Sigmoid colon (tissue), 7 donors: ENCODE data around the gene DDX51. TPM values are rescaled to one million over a fixed set of nuclear protein-coding genes. Genes with fewer than 3 reads are reported as not detected.
A peak's percentile ranks its signal among the peaks of the same experiment; 100 is the strongest.

Source experiments
- DNase-seq: peaks from one replicate; pipeline ENCODE4 v3.0.0-alpha.2; 2019
- H3K27ac ChIP-seq, 4 donors: fragments of 200-600 bp; sonication (generic); one replicate each; pipeline ENCODE4 v1.5.1; 2016 to 2019; ENCODE audit warnings: mild to moderate bottlenecking in 1 of 4
- H3K27me3 ChIP-seq, 3 donors: fragments of 200-600 bp; sonication (generic); one replicate each; pipeline ENCODE4 v1.5.1; 2019; ENCODE audit warnings: mild to moderate bottlenecking in 1 of 3
- H3K36me3 ChIP-seq, 4 donors: fragments of 200-600 bp; sonication (generic); one replicate each; pipeline ENCODE4 v1.5.1; 2016 to 2019
- H3K4me1 ChIP-seq, 4 donors: fragments of 200-600 bp; sonication (generic); one replicate each; pipeline ENCODE4 v1.5.1; 2017 to 2019
- H3K4me3 ChIP-seq, 4 donors: fragments of 200-600 bp; sonication (generic); one replicate each; pipeline ENCODE4 v1.5.1; 2017 to 2019; ENCODE audit warnings: mild to moderate bottlenecking in 2 of 4, moderate library complexity in 1 of 4
- H3K9me3 ChIP-seq, 4 donors: fragments of 200-600 bp in 3 of 4; sonication (generic) in 3 of 4; one replicate each; pipeline versions ENCODE4 v1.5.1 to v1.6.1; 2013 to 2019
- CTCF ChIP-seq, 4 experiments: fragments of 450-650 bp in 3 of 4; fragments of 200-600 bp in 1 of 4; IDR thresholded peaks; one replicate each; pipeline ENCODE4 v1.5.1; 2016 to 2019; ENCODE audit warnings: antibody characterized with exemption in 4 of 4, mild to moderate bottlenecking in 3 of 4, moderate library complexity in 2 of 4
- EP300 ChIP-seq, 4 donors: sonication (generic); formaldehyde crosslinking; IDR thresholded peaks; one replicate each; pipeline ENCODE4 v1.6.1; 2017; ENCODE audit warnings: antibody characterized with exemption in 4 of 4
- POLR2A ChIP-seq, 2 donors: fragments of 450-650 bp; IDR thresholded peaks; one replicate each; pipeline ENCODE4 v1.6.1; 2016; ENCODE audit warnings: antibody characterized with exemption in 2 of 2, mild to moderate bottlenecking in 2 of 2, moderate library complexity in 2 of 2
- POLR2AphosphoS5 ChIP-seq, 4 donors: sonication (generic); formaldehyde crosslinking; IDR thresholded peaks; one replicate each; pipeline ENCODE4 v1.6.1; 2017; ENCODE audit warnings: antibody characterized with exemption in 4 of 4
- WGBS, 2 donors: extraction: QIAGEN DNeasy Blood & Tissue Kit; methylation state at CpG; one replicate each; pipeline ENCODE4 v1.1.7; 2013; 5-methylcytosine and 5-hydroxymethylcytosine counted together
- intact Hi-C: fragments of 100-400 bp; cut with DNase I; formaldehyde crosslinking; loops from one replicate; pipeline ENCODE4 v1.15.1; 2023
- polyA plus RNA-seq, 3 donors: library from polyadenylated mRNA; stranded (reverse); fragments of 200-250 nt; gene quantifications; one replicate each; pipeline ENCODE4 v1.2.3, GENCODE V29; 2013
- total RNA-seq, 4 donors: library from RNA; depleted of rRNA; stranded (reverse); fragments of >200 nt; gene quantifications; one replicate each; pipeline ENCODE4 v1.1.0, GENCODE V29; 2016
- donor health status: healthy with polysubstance abuse.
- donor health status: Bipolar disorder and iron deficiency.
- donor health status: healthy.

DDX51 gene
- total and polyA plus RNA-seq, 7 donors: 3.9 to 22.4 (median 7.2) TPM

DNA sequence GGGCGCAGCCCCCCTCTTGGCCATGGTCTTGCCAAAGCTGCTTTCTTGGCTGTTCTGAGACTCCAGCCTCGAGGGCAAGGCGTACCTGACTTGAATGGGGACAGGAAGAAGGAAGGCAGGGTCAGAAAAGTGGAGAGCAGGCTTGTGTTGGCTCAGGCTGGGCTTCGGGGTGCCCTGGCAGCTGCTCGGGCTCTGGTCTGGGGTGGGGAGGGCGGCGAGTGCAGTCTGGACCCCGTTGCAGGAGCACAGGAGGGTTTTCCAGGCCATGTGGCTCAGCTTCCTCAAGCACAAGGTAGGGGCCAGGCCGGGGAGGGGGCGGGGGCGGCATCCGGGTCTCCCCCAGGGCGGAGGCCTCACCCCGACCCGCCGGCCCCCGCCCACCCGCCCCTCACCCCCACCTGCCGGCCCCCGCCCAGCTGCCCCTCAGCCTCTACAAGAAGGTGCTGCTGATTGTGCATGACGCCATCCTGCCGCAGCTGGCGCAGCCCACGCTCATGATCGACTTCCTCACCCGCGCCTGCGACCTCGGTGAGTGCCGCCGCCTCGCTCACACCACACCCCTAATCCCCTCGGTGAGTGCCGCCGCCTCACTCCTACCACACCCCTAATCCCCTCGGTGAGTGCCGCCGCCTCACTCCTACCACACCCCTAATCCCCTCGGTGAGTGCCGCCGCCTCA, 4.4 kb upstream of the DDX51 start:
- WGBS, 2 donors: 89 to 91% methylated on average over 35 of the region's 41 CpGs
- Histone ChIP-seq H3K9me3 (no peaks in the 10 kb centered on the region), H3K4me3 (no peak overlapping the region), H3K27me3 (no peaks in the 10 kb centered on the region), H3K36me3 (peaks cover 8 to 41% (median 16%) of the 10 kb centered on the region in 4 donors), H3K27ac (no peak overlapping the region), H3K4me1 (peaks cover 0 to 16% (median 12%) of the 10 kb centered on the region in 4 donors)
- TF ChIP-seq POLR2AphosphoS5 (IDR thresholded peaks at IDR 0.05) (no peak), CTCF (IDR thresholded peaks at IDR 0.05) (no peak), EP300 (IDR thresholded peaks at IDR 0.05) (no peak), POLR2A (IDR thresholded peaks at IDR 0.05) (no peak)
- intact Hi-C loops: loop anchor here (10.0 kb wide), 1 partner anchor 346 kb away; the partner anchor contains the start of gene FBRSL1
- DNase-seq: peak; percentile 52

GRCh38 chr12:132147423-132148367, 3.6 kb upstream of the DDX51 start:
- H3K27ac ChIP-seq: no peak overlapping the region
- peaks cover 8 to 41% (median 16%) of the 10 kb centered on the region in 4 donors for H3K36me3 ChIP-seq

GRCh38 chr12:132146772-132147422, 2.8 kb upstream of the DDX51 start:
- WGBS, 2 donors: 86 to 92% methylated on average over 19 of the region's 19 CpGs
- no peak for TF ChIP-seq CTCF (IDR thresholded peaks at IDR 0.05)
- no peak for TF ChIP-seq POLR2AphosphoS5 (IDR thresholded peaks at IDR 0.05)
- no peak for TF ChIP-seq POLR2A (IDR thresholded peaks at IDR 0.05)
- TF ChIP-seq EP300 (IDR thresholded peaks at IDR 0.05): no peak
- intact Hi-C loops: loop anchor here (10.0 kb wide), 1 partner anchor 348 kb away; the partner anchor contains the start of gene FBRSL1
- Histone ChIP-seq H3K27me3 (no peaks in the 10 kb centered on the region), H3K4me1 (peaks cover 0 to 30% (median 25%) of the 10 kb centered on the region in 4 donors), H3K36me3 (peaks cover 11 to 41% (median 14%) of the 10 kb centered on the region in 4 donors), H3K9me3 (no peaks in the 10 kb centered on the region), H3K4me3 (no peak overlapping the region), H3K27ac (no peak overlapping the region)
- peak; percentile 62 for DNase-seq

More at GRCh38 chr12:132147423-132148367, 3.6 kb upstream of the DDX51 start:
- Histone ChIP-seq H3K9me3 (no peaks in the 10 kb centered on the region), H3K27me3 (no peaks in the 10 kb centered on the region), H3K4me3 (no peak overlapping the region), H3K4me1 (peaks cover 0 to 24% (median 20%) of the 10 kb centered on the region in 4 donors)
- 92 to 93% methylated on average over 38 of the region's 38 CpGs for WGBS, 2 donors
- TF ChIP-seq POLR2AphosphoS5 (IDR thresholded peaks at IDR 0.05): no peak
- no peak for TF ChIP-seq EP300 (IDR thresholded peaks at IDR 0.05)
- TF ChIP-seq CTCF (IDR thresholded peaks at IDR 0.05): no peak
- TF ChIP-seq POLR2A (IDR thresholded peaks at IDR 0.05): no peak
- intact Hi-C loops: loop anchor here (10.0 kb wide), 1 partner anchor 347 kb away; the partner anchor contains the start of gene FBRSL1
- DNase-seq: peak; percentile 60

GRCh38 chr12:132146098-132146497, 2.0 kb upstream of the DDX51 start:
- no peak for DNase-seq
- Histone ChIP-seq H3K27ac (no peak overlapping the region), H3K4me3 (no peak overlapping the region), H3K27me3 (no peaks in the 10 kb centered on the region), H3K9me3 (no peaks in the 10 kb centered on the region), H3K4me1 (peaks cover 0 to 30% (median 25%) of the 10 kb centered on the region in 4 donors), H3K36me3 (peaks cover 11 to 41% (median 16%) of the 10 kb centered on the region in 4 donors)
- no peak for TF ChIP-seq EP300 (IDR thresholded peaks at IDR 0.05)
- no peak for TF ChIP-seq CTCF (IDR thresholded peaks at IDR 0.05)
- no peak for TF ChIP-seq POLR2AphosphoS5 (IDR thresholded peaks at IDR 0.05)
- intact Hi-C loops: loop anchor here (10.0 kb wide), 1 partner anchor 349 kb away; the partner anchor contains the start of gene FBRSL1
- 97% methylated on average over 24 of the region's 24 CpGs for WGBS, 2 donors
